HAP-1 (cell line): ENCODE data around the gene FLNA.

Experiments
- DNase-seq, 2 experiments: peaks; one replicate each; pipeline ENCODE4 v3.0.0-alpha.2; 2016 to 2020; ENCODE audit warnings: low spot score in 2 of 2
- H3K27me3 ChIP-seq: fragments of 250-450 bp; sonication (Bioruptor Pico); 2 replicates; pipeline ENCODE4 v1.5.1; 2020; ENCODE audit warnings: low read depth, mild to moderate bottlenecking, moderate library complexity
- H3K36me3 ChIP-seq: fragments of 250-450 bp; sonication (Bioruptor Pico); replicated peaks from 2 replicates; pipeline ENCODE4 v1.5.1; 2020; ENCODE audit warnings: mild to moderate bottlenecking
- H3K4me1 ChIP-seq: fragments of 250-450 bp; sonication (Bioruptor Pico); 2 replicates; pipeline ENCODE4 v1.5.1; 2020; ENCODE audit warnings: mild to moderate bottlenecking
- H3K4me3 ChIP-seq: fragments of 250-450 bp; sonication (Bioruptor Pico); 2 replicates; pipeline ENCODE4 v1.5.1; 2020; ENCODE audit warnings: mild to moderate bottlenecking, moderate library complexity
- H3K9me3 ChIP-seq: fragments of 250-450 bp; sonication (Bioruptor Pico); 2 replicates; pipeline ENCODE4 v1.5.1; 2020; ENCODE audit warnings: mild to moderate bottlenecking, moderate library complexity
- in situ Hi-C: fragments of 300-500 bp; cut with MboI; formaldehyde crosslinking; loops from 3 replicates; pipeline ENCODE4 v1.14.3; 2020; ENCODE audit warnings: low sequenced_read_pairs, inconsistent platforms, mixed read lengths

FLNA gene

GRCh38 chrX:154367474-154368308 is 6.7 kb downstream of the FLNA start:
- H3K36me3 ChIP-seq, result peaks cover 77% of the 10 kb centered on the region
- no peak overlapping the region for H3K4me3 ChIP-seq
- H3K9me3 ChIP-seq, result no peaks in the 10 kb centered on the region
- peaks cover 18% of the 10 kb centered on the region for H3K4me1 ChIP-seq
- no peak for DNase-seq
- no peaks in the 10 kb centered on the region for H3K27me3 ChIP-seq
- in situ Hi-C loops, result loop anchor here (25.0 kb wide), 1 partner anchor 170 kb away; the partner anchor contains the start of genes G6PD and IKBKG

GRCh38 chrX:154366666-154367055 is 7.8 kb downstream of the FLNA start:
- Histone ChIP-seq H3K36me3 (peaks cover 87% of the 10 kb centered on the region), H3K4me3 (no peak overlapping the region), H3K27me3 (no peaks in the 10 kb centered on the region), H3K4me1 (peaks cover 10% of the 10 kb centered on the region), H3K9me3 (no peaks in the 10 kb centered on the region)
- DNase-seq, result no peak
- in situ Hi-C loops, result loop anchor here (25.0 kb wide), 1 partner anchor 171 kb away; the partner anchor contains the start of genes G6PD and IKBKG

- Histone ChIP-seq H3K4me3 (no peak overlapping the region), H3K27me3 (no peaks in the 10 kb centered on the region), H3K9me3 (no peaks in the 10 kb centered on the region), H3K36me3 (peaks cover 92% of the 10 kb centered on the region), H3K4me1 (peaks cover 10% of the 10 kb centered on the region)
- DNase-seq, result no peak
- in situ Hi-C loops, result loop anchor here (25.0 kb wide), 1 partner anchor 171 kb away; the partner anchor contains the start of genes G6PD and IKBKG
These were observed 8.3 kb downstream of the FLNA start for GRCh38 chrX:154365997-154366665.

- in situ Hi-C loops, result loop anchor here (25.0 kb wide), 1 partner anchor 172 kb away; the partner anchor contains the start of genes G6PD and IKBKG
- H3K4me1 ChIP-seq, result peaks cover 10% of the 10 kb centered on the region
- no peaks in the 10 kb centered on the region for H3K27me3 ChIP-seq
- no peak for DNase-seq
- no peaks in the 10 kb centered on the region for H3K9me3 ChIP-seq
- no peak overlapping the region for H3K4me3 ChIP-seq
- peaks cover 92% of the 10 kb centered on the region for H3K36me3 ChIP-seq
These were observed 9.3 kb downstream of the FLNA start for GRCh38 chrX:154365052-154365600.

- in situ Hi-C loops, result loop anchor here (25.0 kb wide), 1 partner anchor 173 kb away; the partner anchor contains the start of genes G6PD and IKBKG
- H3K4me3 ChIP-seq, result no peak overlapping the region
- H3K27me3 ChIP-seq, result no peaks in the 10 kb centered on the region
- no peaks in the 10 kb centered on the region for H3K9me3 ChIP-seq
- no peak for DNase-seq
- H3K36me3 ChIP-seq, result peaks cover 98% of the 10 kb centered on the region
- peaks cover 7% of the 10 kb centered on the region for H3K4me1 ChIP-seq
These were observed 10.6 kb downstream of the FLNA start for GRCh38 chrX:154363706-154364439.

- no peaks in the 10 kb centered on the region for H3K4me1 ChIP-seq
- no peak overlapping the region for H3K4me3 ChIP-seq
- no peaks in the 10 kb centered on the region for H3K27me3 ChIP-seq
- in situ Hi-C loops, result loop anchor here (25.0 kb wide), 1 partner anchor 175 kb away; the partner anchor contains the start of genes G6PD and IKBKG
- H3K9me3 ChIP-seq, result no peaks in the 10 kb centered on the region
- H3K36me3 ChIP-seq, result peaks cover 98% of the 10 kb centered on the region
- DNase-seq, result no peak
These were observed 12.2 kb downstream of the FLNA start for GRCh38 chrX:154362085-154362742.

- Histone ChIP-seq H3K9me3 (no peaks in the 10 kb centered on the region), H3K36me3 (peaks cover 98% of the 10 kb centered on the region), H3K27me3 (no peaks in the 10 kb centered on the region), H3K4me3 (no peak overlapping the region), H3K4me1 (no peaks in the 10 kb centered on the region)
- in situ Hi-C loops, result loop anchor here (25.0 kb wide), 1 partner anchor 177 kb away; the partner anchor contains the start of genes G6PD and IKBKG
- no peak for DNase-seq
These were observed 14.2 kb downstream of the FLNA start for GRCh38 chrX:154360155-154360713.

- Histone ChIP-seq H3K4me1 (no peaks in the 10 kb centered on the region), H3K36me3 (peaks cover 98% of the 10 kb centered on the region), H3K27me3 (no peaks in the 10 kb centered on the region), H3K9me3 (no peaks in the 10 kb centered on the region), H3K4me3 (no peak overlapping the region)
- no peak for DNase-seq
- in situ Hi-C loops, result loop anchor here (25.0 kb wide), 1 partner anchor 178 kb away; the partner anchor contains the start of genes G6PD and IKBKG
These were observed 14.9 kb downstream of the FLNA start for GRCh38 chrX:154359362-154360154.

- peaks cover 98% of the 10 kb centered on the region for H3K36me3 ChIP-seq
- no peaks in the 10 kb centered on the region for H3K4me1 ChIP-seq
- H3K4me3 ChIP-seq, result no peak overlapping the region
- DNase-seq, result no peak
- H3K27me3 ChIP-seq, result no peaks in the 10 kb centered on the region
- in situ Hi-C loops, result loop anchor here (25.0 kb wide), 1 partner anchor 178 kb away; the partner anchor contains the start of genes G6PD and IKBKG
- no peaks in the 10 kb centered on the region for H3K9me3 ChIP-seq
These were observed 15.6 kb downstream of the FLNA start for GRCh38 chrX:154358829-154359228.

GRCh38 chrX:154358011-154358410 is 16.4 kb downstream of the FLNA start:
- Histone ChIP-seq H3K27me3 (no peaks in the 10 kb centered on the region), H3K4me1 (no peaks in the 10 kb centered on the region), H3K9me3 (no peaks in the 10 kb centered on the region), H3K4me3 (no peak overlapping the region), H3K36me3 (peaks cover 98% of the 10 kb centered on the region)
- in situ Hi-C loops, result loop anchor here (25.0 kb wide), 1 partner anchor 179 kb away; the partner anchor contains the start of genes G6PD and IKBKG
- DNase-seq, result no peak

- H3K27me3 ChIP-seq, result no peaks in the 10 kb centered on the region
- H3K4me1 ChIP-seq, result no peaks in the 10 kb centered on the region
- H3K9me3 ChIP-seq, result no peaks in the 10 kb centered on the region
- DNase-seq, result no peak
- peaks cover 98% of the 10 kb centered on the region for H3K36me3 ChIP-seq
- in situ Hi-C loops, result loop anchor here (25.0 kb wide), 1 partner anchor 180 kb away; the partner anchor contains the start of genes G6PD and IKBKG
- no peak overlapping the region for H3K4me3 ChIP-seq
These were observed 17.2 kb downstream of the FLNA start for GRCh38 chrX:154357205-154357604.

GRCh38 chrX:154356596-154356995 is 17.8 kb downstream of the FLNA start:
- DNase-seq, result no peak
- H3K4me3 ChIP-seq, result no peak overlapping the region
- H3K9me3 ChIP-seq, result no peaks in the 10 kb centered on the region
- H3K36me3 ChIP-seq, result peaks cover 98% of the 10 kb centered on the region
- no peaks in the 10 kb centered on the region for H3K4me1 ChIP-seq
- H3K27me3 ChIP-seq, result no peaks in the 10 kb centered on the region
- in situ Hi-C loops, result loop anchor here (25.0 kb wide), 1 partner anchor 181 kb away; the partner anchor contains the start of genes G6PD and IKBKG
